GM10248 (cell line): ENCODE measurements around the gene EFCAB10.
"Not testable (repeated sequence)": the region's sequence is repeated elsewhere in the genome, so short reads cannot be mapped to it uniquely, and the experiment has no call there.

Experiments
- CTCF ChIA-PET: fragments of 300-600 bp; sonication (Branson Sonifier 250); formaldehyde crosslinking; extraction: SDS; loops from one replicate; lab custom pipeline; 2021; ENCODE audit warnings: antibody characterized with exemption; lab: Yijun Ruan, JAX
- POLR2A ChIA-PET: fragments of 350-650 bp; sonication (Branson Sonifier 250); formaldehyde crosslinking; extraction: SDS; loops from one replicate; lab custom pipeline; 2020; ENCODE audit warnings: antibody characterized with exemption; lab: Yijun Ruan, JAX
- DNase-seq: peaks from one replicate; pipeline ENCODE4 v3.0.0; 2012; ENCODE audit errors: extremely low spot score
- CTCF ChIP-seq: IDR thresholded peaks from 2 replicates; pipeline ENCODE4 v1.5.1; 2012; ENCODE audit warnings: mild to moderate bottlenecking, low read depth; ENCODE audit errors: extremely low read depth, missing control alignments, control extremely low read depth

The EFCAB10 gene

GRCh38 chr7:105538339-105538738, 43.0 kb downstream of the EFCAB10 start:
- POLR2A ChIA-PET: no interaction called here

GRCh38 chr7:105532709-105533460, 48.4 kb downstream of the EFCAB10 start:
- DNase-seq: no peak
- CTCF ChIA-PET: interaction anchor here (0.9 to 3.7 kb wide), 11 partner anchors 13 to 567 kb away, joined by 3 to 48 read pairs (median 6); no protein-coding TSS in a partner anchor
- TF ChIP-seq CTCF: no peak
- POLR2A ChIA-PET: interaction anchor here (1.6 kb wide), 1 partner anchor 12 kb away, joined by 7 read pairs; no protein-coding TSS in a partner anchor

More at GRCh38 chr7:105538339-105538738, 43.0 kb downstream of the EFCAB10 start:
- DNase-seq: no peak
- CTCF ChIA-PET: interaction anchor here (0.8 to 1.0 kb wide), 2 partner anchors 13 to 17 kb away, joined by 3 read pairs; no protein-coding TSS in a partner anchor
- no peak for TF ChIP-seq CTCF

GRCh38 chr7:105531792-105532671, 49.3 kb downstream of the EFCAB10 start, which contains the start of gene RINT1:
Gene RINT1 (plus strand): TSS chr7:105532201. CDS start chr7:105532316, 115 bp downstream.
- DNase-seq: peak; percentile 91
- CTCF ChIA-PET: interaction anchor here (0.6 to 3.7 kb wide), 28 partner anchors 8 to 613 kb away, joined by 3 to 48 read pairs (median 4); partner anchors contain the start of gene PUS7
- POLR2A ChIA-PET: interaction anchor here (1.0 to 1.6 kb wide), 3 partner anchors 13 to 517 kb away, joined by 3 to 7 read pairs (median 4); no protein-coding TSS in a partner anchor

GRCh38 chr7:105530546-105530945, 50.7 kb downstream of the EFCAB10 start:
- POLR2A ChIA-PET: no interaction called here
- CTCF ChIA-PET: interaction anchor here (1.8 to 2.1 kb wide), 2 partner anchors 11 to 57 kb away, joined by 4 to 16 read pairs; no protein-coding TSS in a partner anchor

More at GRCh38 chr7:105531792-105532671, 49.3 kb downstream of the EFCAB10 start, which contains the start of gene RINT1:
- TF ChIP-seq CTCF: peak; percentile 89

GRCh38 chr7:105530126-105530525, 51.2 kb downstream of the EFCAB10 start:
- ChIA-PET CTCF (no interaction called here), POLR2A (no interaction called here)
- no peak for DNase-seq
- TF ChIP-seq CTCF: no peak

More at GRCh38 chr7:105530546-105530945, 50.7 kb downstream of the EFCAB10 start:
- TF ChIP-seq CTCF: no peak
- no peak for DNase-seq

GRCh38 chr7:105527737-105528136, 53.6 kb downstream of the EFCAB10 start:
- CTCF ChIA-PET, POLR2A ChIA-PET, DNase-seq: not testable (repeated sequence)
